Activated effector memory CD4-positive, alpha-beta T cell treated with anti-CD3 and anti-CD28 coated beads, Interleukin-2, amount 50 U/mL, for 16 hours (primary cell): ENCODE results near the gene CALD1.

Experiments used
- DNase-seq: peaks from one replicate; pipeline ENCODE4 v3.0.0-alpha.2; 2020

The CALD1 gene

DNA sequence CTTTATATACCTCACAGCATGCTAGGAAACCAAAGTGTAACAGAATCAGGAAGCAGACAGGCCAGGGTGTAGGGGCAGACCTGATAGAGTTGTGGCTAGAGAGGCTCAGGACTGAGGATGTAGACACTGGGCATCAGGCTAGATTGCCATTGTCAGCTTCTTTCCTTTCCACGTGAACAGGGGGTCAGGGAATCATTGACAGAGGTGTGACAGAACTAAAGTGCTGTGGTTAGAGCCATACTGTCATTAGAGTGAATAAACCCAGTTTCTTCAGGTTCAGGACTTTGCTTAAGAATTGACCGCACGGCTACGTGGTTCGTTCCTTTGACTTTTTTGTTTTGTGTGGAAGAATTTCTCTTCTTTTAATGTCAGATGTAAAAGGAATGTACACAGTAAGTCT is 90.7 kb downstream of the CALD1 start:
- DNase-seq, result no peak

DNA sequence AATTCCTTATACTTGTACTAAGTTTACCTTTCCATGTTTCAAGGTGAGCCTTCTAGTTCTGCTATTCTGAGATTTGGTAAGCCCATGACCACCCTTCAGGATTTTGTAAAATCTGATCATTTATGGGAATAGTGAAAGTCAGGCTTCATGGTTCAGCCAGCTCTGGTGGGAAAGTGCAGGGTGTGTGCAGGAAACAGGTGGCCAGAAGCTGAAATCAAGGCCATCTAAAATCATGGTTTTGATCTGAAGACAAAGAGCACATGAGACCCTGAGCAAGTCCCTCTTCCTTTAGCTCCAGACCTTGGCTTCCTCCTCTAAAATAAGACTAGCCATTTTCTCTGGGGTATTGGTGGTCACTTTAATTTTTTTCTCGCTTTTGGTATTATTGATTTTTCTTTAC is 91.3 kb downstream of the CALD1 start:
- no peak for DNase-seq

DNA sequence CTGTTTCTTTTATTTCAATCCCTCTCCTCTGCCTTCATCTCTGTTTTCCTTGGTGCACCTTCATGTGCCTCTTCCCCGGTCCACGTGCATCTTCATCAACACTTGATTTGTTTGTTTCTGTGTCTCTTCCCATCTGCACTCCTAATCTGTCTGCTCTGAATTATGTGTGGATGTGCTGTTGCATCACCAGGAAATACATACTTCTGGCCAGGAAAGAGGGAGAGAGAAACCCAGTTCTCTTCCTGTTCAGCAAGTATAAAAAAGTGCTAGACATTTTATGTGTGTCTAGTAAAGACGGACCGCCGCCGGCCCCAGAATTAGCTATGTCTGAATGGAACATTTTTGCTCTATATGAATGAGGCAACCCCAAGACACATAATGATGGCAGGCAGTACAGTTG is 93.8 kb downstream of the CALD1 start:
- DNase-seq, result no peak

DNA sequence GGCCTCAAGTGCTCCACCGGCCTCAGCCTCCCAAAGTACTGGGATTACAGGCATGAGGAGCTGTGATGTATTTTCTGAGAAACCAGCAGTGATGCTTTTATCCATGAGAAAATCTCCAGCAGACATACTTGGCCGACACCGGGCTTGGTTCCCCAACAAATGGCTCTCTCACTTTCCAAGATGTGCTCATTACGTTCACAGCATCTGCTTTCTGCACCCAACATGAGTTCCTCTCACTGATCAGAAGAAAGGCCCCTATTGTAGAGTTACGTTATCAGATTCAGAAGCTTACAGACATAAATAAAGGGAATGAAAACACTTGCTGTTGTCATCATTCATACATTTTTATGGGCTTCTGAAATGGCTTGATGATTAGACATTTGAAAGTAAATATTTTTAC is 95.0 kb downstream of the CALD1 start:
- DNase-seq, result no peak

DNA sequence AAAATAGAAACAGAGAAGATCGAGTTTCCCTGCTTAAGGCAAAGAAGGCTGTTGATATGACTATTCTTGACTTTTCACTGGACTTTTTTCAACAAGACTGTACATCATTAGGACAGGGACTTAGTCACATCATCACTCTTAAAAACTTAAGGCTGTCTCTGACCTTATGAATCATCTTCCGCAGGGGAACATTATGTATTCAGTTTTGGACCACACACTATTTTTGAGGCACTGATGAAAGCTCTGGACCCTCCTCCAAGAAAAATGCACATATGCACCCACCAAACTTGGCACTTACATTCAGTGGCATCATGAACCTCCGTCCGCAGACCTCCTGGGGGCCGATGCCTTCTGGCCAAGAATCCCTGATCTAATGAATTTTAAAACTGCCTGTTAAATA is 96.4 kb downstream of the CALD1 start:
- no peak for DNase-seq

DNA sequence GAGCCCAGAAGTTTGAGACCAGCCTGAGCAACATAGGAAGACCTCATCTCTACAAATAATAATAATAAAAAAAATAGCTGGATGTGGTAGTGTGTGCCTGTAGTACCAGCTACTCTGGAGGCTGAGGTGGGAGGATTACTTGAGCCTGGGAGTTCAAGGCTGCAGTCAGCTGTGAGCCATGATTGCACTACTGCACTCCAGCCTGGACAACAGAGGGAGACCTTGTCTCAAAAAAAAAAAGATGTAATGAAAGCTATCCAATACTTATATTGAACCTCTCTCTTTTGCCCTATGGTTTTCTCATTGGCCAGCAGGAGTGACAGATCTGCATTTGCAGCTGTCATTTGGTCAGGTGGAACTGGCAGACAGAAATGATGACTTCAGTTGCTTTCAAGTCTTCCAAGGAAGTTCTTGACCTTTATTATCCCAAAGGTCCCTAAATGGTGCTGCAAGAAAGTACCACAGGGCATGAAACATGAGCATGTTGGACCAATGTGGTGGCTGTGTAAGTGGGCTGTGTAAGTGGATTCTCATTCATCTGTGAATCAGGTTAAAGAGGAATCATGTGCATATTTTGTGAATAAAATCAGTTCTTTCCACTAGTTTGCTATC is 99.4 kb downstream of the CALD1 start:
- no peak for DNase-seq

DNA sequence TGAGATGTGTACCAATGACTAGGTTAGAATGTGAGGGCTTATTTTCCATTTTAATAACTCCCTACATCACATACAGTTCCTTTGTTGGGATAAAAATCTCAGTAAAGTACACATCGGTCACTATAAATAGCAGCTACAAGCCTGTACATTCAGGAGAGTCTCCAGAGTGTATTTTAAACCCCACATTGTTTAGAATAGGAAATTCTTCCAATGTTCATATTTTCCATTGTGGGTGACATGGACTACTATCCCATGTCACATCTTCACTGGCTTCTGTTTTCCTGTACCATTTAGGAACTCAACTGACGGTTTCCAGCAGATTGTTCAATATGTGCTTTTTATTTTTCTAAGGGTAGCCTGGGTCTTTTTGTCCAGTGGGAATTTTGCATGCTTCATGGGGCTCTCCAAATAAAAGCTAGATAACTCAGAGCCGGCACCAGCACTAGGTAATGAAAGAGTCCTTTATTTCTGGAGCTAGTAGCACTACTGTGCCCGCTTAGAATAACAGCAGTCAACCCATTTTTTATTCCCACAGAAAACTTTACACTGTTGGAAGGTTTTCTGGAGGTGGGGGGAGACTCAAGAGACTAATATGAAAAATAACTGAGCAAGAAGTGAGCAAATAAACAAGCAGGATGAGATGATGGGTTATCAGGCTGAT is 100.5 kb downstream of the CALD1 start:
- no peak for DNase-seq

DNA sequence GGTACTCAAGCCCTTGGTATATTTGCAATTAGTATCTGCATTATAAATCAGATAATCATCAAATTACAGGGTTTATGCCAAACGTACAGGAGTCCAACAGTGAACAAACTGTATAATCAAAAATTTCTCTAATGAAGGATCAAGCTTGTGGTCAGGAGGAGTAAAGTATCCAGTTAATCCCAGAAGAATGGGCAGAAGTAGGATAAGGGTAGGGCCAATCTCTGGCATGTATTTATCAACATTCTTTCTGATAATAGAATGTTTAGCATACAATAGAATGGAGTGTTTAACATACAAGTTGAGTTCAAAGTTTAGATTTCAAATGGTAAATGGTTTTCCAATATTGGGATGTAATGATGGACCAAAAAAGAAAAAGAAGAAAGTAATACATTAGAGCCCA is 103.0 kb downstream of the CALD1 start:
- no peak for DNase-seq

DNA sequence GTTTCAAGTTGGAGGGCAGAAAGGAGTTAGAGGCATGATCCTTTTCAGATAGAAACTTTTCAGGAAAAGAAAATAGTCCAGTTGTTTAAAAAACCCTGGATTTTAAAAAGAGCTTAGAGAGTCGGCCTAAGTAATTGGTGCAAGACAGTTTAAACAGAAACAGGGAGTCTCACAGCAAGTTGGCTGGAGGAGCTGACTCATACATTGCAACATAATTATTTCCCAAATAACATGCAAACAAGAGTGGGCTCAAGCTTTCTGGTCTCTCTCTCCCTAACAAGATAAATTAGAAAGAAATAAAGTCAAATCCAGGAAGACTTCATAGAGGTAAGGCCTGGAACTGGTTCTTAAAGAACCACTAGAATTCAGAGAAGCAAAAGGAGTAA is 106.5 kb downstream of the CALD1 start:
- DNase-seq, result no peak

DNA sequence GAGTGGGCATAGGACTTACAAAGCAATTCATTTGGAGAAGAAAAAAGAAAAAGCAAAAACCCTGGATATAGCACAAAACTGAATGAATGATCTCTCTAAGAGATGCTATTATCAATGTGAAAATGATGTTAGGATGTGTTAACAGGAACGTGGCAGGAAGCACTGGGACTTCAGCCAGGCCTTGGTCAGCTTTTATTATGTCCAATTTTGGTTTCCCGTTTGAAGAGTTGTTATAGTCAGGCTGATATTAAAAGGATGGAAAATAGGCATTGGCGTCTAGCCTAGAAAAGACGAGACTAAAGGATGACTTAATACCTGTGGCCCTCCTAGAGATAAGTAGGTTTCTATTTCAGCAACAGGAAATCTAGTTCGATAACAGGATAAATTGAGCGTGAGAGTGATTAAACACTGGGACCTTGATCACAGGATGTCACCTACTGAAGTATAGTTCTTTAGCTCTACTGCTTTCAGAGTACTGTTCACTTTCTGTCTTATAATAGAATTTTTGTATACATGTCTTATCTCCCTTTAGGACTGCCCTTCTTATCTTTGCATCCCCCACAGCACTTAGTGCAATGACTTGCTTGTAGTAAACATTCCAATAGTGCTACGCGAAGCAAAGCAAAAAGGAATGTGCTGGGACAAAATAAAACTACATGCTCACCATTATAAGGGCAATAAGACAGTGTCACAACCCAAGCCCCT is 107.1 kb downstream of the CALD1 start:
- DNase-seq, result no peak

DNA sequence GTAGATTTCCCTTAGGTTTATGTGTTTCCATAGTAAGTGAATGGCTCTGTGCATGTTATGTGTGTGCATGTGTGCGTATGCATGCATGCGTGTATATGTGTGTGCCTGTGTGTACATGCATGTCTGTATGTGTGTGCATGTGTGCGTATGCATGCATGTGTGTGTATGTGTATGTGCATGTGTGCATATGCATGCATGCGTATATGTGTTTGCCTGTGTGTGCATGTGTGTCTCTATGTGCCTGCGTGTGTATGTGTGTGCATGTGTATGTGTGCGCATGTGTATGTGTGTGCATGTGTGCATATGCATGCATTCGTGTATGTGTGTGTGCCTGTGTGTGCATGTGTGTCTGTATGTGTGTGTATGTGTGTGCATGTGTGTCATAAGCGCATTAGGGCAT is 108.1 kb downstream of the CALD1 start:
- DNase-seq, result no peak

DNA sequence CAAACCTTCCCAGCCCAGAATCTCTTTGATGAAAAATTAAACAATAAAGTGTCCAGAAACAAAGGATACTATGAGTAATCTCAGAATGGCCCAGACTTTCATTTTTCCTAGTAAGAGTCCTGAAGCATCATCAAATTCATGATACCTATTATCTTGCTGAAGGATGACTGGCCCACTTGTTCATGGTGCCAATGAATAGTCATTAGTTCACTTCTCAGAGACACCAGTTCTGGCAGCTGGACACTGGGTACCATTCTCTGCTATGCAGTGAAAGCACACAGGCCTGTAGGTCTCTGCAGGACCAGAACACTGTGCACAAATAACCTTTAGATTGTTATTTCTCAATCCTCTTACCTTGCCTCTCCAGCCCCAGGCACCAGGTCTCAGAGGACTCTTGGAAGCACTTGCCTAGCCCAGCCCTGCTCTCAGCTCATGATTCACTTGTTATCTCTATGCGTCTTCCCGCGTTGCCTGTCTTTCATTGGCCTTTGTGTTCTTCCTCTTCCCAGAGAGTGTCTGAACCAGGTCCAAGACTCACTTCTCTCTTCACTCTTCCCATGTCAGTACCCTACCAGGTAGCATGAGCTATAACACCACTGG is 108.8 kb downstream of the CALD1 start:
- no peak for DNase-seq

DNA sequence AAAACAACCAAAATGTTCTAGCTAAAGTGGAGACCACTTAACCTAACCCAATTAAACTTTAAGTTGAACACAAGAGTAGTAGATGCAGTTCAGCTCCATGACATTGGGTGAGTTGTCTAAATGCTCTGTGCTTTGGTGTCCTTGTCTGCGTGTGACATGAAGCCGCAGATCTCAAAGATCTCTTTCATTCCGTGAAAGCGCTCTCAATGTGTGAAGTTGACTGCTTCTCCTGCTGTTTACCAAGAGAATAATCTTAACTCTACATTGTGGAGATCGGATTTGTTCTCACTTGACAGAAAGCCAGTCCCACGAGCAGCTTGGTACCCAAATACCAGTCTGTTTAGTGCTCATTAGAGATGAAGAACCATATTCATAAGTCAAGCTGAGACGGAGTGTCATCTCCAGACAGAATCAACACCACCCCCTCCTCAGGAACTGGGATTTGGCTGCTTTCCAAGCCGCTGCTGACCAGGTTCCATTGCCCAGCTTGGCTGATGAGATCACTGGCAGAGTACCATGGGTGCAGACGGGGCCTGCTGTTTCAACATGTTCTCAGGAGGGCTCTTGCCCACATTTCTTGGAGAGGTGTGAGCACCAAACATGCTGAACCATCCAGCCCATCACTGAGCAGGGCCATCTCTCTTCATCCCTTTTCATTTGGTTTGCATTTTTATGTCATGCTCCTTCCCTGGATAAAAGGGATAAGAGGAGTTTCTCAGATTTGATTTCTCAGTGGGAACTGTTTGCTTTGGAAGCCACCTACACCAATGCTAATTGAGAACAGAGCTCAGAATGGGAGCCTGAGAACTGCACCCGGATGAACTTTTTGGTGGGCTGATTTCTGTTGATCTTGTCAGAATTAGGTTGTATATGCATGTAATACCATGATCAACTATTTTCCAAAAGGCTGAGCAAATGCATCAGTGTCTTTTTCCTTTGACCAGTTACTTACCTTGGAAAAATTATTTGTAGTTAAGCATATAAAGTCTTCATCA is 111.1 kb downstream of the CALD1 start:
- DNase-seq, result no peak

DNA sequence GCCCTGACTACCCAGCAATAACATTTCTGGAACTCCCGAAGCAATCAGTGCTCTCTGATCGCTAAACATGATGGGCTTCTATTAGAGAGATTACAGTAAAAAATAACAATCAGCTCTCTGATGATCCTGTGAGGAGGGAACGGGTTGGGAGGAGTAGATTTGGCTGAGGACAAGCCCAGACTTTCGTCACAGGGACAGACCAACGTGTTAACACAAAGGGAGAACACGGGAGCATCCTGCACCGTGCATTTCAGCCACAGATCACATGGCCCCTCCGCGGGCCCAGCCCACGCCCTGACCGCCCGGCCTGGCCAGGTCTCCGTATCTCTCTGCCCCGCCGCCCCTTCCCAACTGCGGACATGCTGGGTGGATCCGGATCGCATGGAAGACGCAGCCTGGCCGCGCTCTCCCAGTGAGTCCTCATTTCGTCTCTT is 111.8 kb downstream of the CALD1 start:
- no peak for DNase-seq

DNA sequence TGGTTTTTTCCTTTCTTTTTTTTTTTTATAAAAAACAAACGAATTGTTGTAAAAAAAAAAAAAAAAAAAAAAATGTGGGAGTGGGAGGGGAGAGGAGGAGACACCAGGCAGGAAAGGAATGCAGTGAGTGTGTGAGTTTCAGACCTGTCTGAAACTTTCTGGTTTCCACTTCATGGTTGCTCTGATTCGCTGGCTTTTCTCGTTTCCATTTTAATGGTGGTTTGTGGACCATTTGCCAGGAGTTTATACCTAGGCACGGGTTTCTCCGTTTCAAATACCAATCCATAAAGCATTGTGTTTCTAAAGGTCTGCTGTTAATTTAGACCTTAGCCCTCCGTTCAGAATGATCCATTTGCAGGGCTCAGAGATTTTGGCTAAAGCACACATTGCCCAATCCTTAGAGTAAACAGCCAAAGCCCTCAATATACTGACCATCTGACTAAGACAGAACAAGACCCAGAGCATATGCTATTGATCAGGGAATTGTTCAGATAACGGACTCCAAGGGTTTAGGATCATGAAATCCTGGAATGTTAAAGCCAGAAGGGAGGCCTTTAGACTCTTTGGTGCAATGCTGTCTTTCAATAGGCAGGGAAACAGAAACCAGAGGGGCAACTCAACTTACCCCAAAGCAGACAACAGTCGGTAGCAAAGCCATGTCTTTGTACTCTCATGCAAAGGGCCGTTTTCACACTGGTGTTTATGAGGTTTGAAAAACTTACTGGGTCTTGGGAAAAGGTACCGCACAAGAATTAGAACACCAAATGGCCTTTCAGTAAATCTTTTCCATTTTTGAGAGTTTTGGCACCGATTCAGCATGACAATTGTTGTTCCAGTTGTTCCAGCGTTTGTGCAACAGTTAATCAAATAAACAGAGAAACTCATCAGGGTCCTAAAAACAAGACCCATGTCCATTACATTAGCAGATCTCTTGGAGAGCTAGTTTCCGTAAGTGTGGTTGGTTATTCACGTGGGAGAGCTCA is 112.6 kb downstream of the CALD1 start:
- no peak for DNase-seq

DNA sequence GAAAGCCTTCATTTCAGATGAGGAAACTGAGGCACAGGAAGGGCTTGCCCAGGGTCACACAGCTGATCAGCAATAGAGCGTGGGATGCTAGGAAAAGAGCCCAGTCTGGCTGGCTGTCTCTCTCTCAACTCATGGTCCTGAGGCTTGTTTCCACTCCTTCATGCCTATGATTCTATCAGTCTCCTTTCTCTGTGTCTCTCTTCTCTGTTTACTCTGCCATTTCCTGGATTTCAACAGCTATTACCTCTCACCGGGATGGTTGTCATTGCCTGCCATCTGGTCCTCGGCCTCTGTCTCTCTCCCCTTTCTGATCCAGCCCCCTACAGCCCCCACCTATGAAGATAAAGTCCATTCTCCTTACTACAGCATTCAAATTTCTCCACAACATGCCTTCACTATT is 113.5 kb downstream of the CALD1 start:
- no peak for DNase-seq

DNA sequence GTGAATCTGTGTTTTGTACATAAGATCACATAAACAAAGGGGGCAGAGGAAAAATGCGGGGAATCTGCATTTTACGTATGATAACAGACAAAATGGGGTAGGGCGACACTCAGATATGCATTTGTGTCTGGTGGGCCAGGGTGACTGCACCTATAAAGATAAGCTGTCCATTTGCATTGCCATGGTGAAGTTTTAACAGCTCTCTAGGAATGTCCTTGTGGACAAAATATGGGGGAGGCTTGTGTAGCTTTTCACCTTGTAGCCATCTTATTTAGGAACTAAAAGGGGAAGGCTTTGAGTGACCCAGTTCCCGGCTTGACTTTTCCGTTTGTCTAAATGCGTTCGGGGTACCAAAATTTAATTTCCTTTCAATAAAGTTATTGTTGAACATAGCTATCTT is 114.5 kb downstream of the CALD1 start:
- no peak for DNase-seq

DNA sequence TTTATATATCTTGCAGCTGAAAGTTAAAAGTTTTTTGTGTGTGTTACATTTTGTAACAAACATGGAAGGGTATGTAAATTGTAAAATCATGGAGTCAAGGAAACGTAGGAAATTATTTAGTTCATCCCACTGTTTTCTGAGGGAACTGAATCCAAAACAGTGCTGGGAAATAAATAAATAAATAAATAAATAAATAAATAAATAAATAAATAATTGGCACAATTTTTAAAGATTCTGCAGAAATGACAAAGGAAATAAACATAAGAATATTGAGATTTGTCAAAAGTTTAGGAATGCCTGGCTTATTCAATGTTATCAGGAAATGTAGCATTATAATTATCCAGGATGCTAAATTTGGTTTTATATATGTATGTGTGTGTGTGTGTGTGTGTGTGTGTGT is 115.5 kb downstream of the CALD1 start:
- DNase-seq, result no peak

DNA sequence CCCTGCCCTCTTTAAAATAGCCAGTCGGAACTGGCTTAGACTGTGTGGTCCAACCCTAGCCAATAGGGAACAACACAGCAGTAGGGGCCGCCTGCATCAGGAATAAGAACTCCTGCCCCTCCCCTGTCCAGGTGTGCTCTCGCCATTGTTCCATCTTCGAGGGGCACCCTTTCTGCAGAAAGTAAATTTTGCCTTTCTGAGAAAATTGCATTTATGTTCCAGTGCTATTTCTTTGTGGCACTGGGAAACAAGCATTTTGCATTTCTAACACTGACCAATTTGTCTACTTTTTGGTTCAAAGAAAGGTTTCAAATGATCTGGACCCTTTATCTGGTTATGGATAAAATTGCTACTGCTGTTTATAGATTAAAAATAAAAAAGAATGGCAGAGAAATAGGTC is 116.6 kb downstream of the CALD1 start:
- no peak for DNase-seq

DNA sequence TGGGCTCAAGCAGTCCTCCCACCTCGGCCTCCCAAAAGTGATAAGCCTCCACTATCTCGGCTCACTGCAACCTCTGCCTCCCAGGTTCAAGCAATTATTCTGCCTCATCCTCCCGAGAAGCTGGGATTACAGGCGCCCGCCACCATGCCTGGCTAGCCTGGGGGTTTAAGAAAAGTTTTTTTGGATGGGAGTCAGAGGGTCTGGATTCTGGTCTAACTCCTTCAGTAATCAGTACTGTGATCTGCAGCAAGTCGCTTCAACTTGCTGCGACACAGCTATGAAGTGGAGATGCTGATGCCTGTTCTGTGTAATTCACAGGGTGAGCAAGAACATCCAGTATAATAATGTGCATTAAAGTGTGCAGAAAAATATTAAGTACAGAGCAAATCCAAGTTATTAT is 118.5 kb downstream of the CALD1 start:
- DNase-seq, result no peak

DNA sequence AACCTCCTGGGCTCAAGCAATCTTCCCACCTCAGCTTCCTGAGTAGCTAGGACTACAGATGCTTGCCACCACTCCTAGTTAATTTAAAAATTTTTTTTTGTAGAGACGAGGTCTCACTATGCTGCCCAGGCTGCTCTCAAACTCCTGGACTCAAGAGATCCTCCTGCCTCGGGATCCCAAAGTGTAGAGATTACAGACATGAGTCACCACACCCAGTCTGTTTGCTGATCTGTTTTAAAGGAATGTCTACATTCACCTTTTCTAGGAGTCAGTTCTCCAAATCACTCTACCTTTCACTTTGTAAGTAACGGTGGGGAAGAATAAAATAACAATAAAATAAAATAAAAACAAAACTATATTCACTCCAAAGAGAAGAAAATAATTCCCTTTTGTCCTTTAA is 120.3 kb downstream of the CALD1 start:
- DNase-seq, result no peak
